ENCODE measurements around the gene PARD3B.

DNA sequence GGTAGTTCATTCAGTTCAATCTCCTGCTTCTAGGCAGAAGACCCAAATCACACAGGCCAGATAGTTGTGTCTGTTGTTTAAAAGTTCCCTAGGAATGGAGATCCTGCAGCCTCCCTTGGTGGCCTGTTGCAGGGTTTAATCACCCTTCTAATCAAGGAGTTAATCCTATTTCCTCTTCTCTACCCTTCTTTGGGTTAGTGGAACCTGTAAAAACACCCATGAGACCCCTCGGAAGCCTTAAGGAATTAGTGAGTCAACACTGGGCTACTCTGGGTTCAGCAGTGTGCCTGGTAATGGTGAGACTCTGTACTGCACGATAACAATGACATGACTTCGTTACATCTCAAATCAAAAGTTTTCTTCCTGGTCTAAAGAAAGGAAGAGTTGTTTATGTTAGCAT, 919.4 kb downstream of the PARD3B start:
- TF ChIP-seq, protein P1, sequence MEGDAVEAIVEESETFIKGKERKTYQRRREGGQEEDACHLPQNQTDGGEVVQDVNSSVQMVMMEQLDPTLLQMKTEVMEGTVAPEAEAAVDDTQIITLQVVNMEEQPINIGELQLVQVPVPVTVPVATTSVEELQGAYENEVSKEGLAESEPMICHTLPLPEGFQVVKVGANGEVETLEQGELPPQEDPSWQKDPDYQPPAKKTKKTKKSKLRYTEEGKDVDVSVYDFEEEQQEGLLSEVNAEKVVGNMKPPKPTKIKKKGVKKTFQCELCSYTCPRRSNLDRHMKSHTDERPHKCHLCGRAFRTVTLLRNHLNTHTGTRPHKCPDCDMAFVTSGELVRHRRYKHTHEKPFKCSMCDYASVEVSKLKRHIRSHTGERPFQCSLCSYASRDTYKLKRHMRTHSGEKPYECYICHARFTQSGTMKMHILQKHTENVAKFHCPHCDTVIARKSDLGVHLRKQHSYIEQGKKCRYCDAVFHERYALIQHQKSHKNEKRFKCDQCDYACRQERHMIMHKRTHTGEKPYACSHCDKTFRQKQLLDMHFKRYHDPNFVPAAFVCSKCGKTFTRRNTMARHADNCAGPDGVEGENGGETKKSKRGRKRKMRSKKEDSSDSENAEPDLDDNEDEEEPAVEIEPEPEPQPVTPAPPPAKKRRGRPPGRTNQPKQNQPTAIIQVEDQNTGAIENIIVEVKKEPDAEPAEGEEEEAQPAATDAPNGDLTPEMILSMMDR (IDR thresholded peaks at IDR 0.05; ENCODE audit: low read depth, low read length), result no peak
- no peak for TF ChIP-seq POLR2A (IDR thresholded peaks at IDR 0.05; ENCODE audit: extremely low read depth, insufficient read length)
